ENCODE measurements around the gene PASK. TPM values are rescaled to one million over a fixed set of nuclear protein-coding genes. Genes with fewer than 3 reads are reported as not detected.

Gene PASK
- total RNA-seq, 1 experiment from 2014 or later = 45.8 TPM

DNA sequence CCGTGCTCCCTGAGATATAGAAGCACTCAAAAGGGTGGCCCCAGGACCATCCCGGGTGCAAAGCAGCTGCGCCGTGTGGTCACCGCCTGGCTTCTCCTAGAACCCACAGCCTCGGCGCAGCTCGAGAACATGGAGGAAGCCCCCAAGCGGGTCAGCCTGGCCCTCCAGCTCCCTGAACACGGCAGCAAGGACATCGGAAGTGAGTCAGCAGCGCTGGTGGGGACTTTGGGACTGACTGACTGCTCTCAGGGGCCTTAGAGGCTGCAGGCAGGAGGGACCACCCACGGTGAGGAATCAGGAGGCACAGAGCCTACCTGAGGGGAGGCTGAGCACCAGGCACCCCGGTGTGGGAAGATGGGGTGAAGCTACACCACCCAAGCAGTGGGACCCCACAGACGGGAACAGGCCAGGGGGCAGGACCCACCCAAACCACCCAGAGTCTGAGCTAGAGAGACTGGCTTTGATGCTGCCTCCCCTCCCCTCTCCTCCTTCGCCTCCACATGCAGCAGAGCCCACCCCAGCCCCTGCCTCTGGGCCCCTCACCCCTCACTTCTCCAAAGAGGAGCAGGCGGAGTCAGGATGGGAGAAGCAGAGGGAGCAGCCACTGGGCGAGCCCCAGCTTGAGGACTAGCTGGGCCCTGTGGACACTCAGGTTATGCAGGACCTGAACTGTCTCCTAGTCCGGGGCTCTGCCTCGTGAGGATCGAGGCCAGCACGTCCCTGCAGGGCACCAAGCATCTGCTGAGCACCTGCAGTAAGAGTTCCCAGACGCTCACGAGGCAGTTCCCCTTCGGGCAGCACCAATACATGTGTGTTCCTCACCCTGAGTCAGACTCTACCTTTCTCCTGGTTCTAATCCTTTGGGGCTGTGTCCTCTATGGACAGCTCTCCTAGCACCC lies 75.9 kb downstream of the PASK start:
- no peak for ATAC-seq
- H3K9ac ChIP-seq (ENCODE audit: low read length) = no peak overlapping the region
- intact Hi-C loops (cut with micrococcal nuclease) = loop anchor here (10.0 kb wide), 1 partner anchor 219 kb away; no protein-coding TSS in a partner anchor
- H3K27ac ChIP-seq (ENCODE audit: low read depth, low read length) = no peak overlapping the region
- RAD21 ChIA-PET (ENCODE audit: low non-redundant PET in 1 of 2, low total read pairs in 2 of 2, uncharacterized antibody in 2 of 2, unreplicated experiment in 2 of 2) = no interaction called here
- H3K4me3 ChIP-seq (replicated peaks in 1 of 2; ENCODE audit: low read depth in 1 of 2, low read length in 2 of 2) = no peak overlapping the region
- no peaks in the 10 kb centered on the region for H3K4me1 ChIP-seq (ENCODE audit: control insufficient read depth in 1 of 2, insufficient read depth in 2 of 2, low read length in 2 of 2)
- CTCF ChIA-PET = no interaction called here
- H4K20me1 ChIP-seq (ENCODE audit: insufficient read depth) = no peaks in the 10 kb centered on the region
- BruUV-seq (replicated peaks) = no TSS peak
- H3K9me2 ChIP-seq (ENCODE audit: insufficient read depth) = no peaks in the 10 kb centered on the region
- H3K27me3 ChIP-seq (ENCODE audit: insufficient read depth, low read length) = no peaks in the 10 kb centered on the region
- H2AFZ ChIP-seq (ENCODE audit: low read depth, low read length, poor library complexity, severe bottlenecking) = no peak overlapping the region
- H3K36me3 ChIP-seq (ENCODE audit: control insufficient read depth in 1 of 2, insufficient read depth in 2 of 2, low read length in 2 of 2) = no peaks in the 10 kb centered on the region
- H3K79me2 ChIP-seq (ENCODE audit: insufficient read depth, low read length) = no peaks in the 10 kb centered on the region
- H3K9me3 ChIP-seq (ENCODE audit: control insufficient read depth in 1 of 2, insufficient read depth in 1 of 2, low read depth in 1 of 2, low read length in 2 of 2) = no peaks in the 10 kb centered on the region
- TF ChIP-seq, protein P1, sequence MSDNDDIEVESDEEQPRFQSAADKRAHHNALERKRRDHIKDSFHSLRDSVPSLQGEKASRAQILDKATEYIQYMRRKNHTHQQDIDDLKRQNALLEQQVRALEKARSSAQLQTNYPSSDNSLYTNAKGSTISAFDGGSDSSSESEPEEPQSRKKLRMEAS (IDR thresholded peaks at IDR 0.05) = no peak
- TF ChIP-seq EZH2phosphoT487 (IDR thresholded peaks at IDR 0.05; ENCODE audit: borderline replicate concordance) (no peak), TCF7L2 (IDR thresholded peaks at IDR 0.05; ENCODE audit: borderline replicate concordance, extremely low read depth, insufficient read depth, insufficient read length) (no peak), POLR2AphosphoS5 (IDR thresholded peaks at IDR 0.05; ENCODE audit: low read depth, low read length) (no peak), CTCF (IDR thresholded peaks at IDR 0.05 in 2 of 3, conservative IDR thresholded peaks at IDR 0.05 in 1 of 3; ENCODE audit: borderline replicate concordance in 1 of 3, insufficient read depth in 1 of 3, low read depth in 2 of 3, low read length in 2 of 3) (no peak), SIN3A (IDR thresholded peaks at IDR 0.05; ENCODE audit: low read depth) (no peak), ZNF274 (IDR thresholded peaks at IDR 0.05; ENCODE audit: low read depth, low read length) (no peak), EZH2 (IDR thresholded peaks at IDR 0.05) (no peak), SP1 (IDR thresholded peaks at IDR 0.05; ENCODE audit: low read depth) (no peak), CEBPB (IDR thresholded peaks at IDR 0.05; ENCODE audit: low read depth) (no peak), ELF1 (IDR thresholded peaks at IDR 0.05; ENCODE audit: borderline replicate concordance, low read depth) (no peak), SRF (IDR thresholded peaks at IDR 0.05; ENCODE audit: low read depth) (no peak)
- TF ChIP-seq, protein P2, sequence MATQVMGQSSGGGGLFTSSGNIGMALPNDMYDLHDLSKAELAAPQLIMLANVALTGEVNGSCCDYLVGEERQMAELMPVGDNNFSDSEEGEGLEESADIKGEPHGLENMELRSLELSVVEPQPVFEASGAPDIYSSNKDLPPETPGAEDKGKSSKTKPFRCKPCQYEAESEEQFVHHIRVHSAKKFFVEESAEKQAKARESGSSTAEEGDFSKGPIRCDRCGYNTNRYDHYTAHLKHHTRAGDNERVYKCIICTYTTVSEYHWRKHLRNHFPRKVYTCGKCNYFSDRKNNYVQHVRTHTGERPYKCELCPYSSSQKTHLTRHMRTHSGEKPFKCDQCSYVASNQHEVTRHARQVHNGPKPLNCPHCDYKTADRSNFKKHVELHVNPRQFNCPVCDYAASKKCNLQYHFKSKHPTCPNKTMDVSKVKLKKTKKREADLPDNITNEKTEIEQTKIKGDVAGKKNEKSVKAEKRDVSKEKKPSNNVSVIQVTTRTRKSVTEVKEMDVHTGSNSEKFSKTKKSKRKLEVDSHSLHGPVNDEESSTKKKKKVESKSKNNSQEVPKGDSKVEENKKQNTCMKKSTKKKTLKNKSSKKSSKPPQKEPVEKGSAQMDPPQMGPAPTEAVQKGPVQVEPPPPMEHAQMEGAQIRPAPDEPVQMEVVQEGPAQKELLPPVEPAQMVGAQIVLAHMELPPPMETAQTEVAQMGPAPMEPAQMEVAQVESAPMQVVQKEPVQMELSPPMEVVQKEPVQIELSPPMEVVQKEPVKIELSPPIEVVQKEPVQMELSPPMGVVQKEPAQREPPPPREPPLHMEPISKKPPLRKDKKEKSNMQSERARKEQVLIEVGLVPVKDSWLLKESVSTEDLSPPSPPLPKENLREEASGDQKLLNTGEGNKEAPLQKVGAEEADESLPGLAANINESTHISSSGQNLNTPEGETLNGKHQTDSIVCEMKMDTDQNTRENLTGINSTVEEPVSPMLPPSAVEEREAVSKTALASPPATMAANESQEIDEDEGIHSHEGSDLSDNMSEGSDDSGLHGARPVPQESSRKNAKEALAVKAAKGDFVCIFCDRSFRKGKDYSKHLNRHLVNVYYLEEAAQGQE (IDR thresholded peaks at IDR 0.05; ENCODE audit: low read depth) = no peak
- DNase-seq (ENCODE audit: low read depth, low spot score) = no peak
- no peak overlapping the region for H3K4me2 ChIP-seq (ENCODE audit: low read length)
- POLR2A ChIA-PET = no interaction called here

Data from HCT116 (cell line).